Activated naive CD4-positive, alpha-beta T cell treated with anti-CD3 and anti-CD28 coated beads, Interleukin-2, amount 50 U/mL, for 16 hours (primary cell): ENCODE data around the gene KRTAP2-4.
"Not testable (repeated sequence)": the region's sequence is repeated elsewhere in the genome, so short reads cannot be mapped to it uniquely, and the experiment has no call there.

Experiments used
- DNase-seq: peaks from one replicate; pipeline ENCODE4 v3.0.0-alpha.2; 2020

The KRTAP2-4 gene

DNA sequence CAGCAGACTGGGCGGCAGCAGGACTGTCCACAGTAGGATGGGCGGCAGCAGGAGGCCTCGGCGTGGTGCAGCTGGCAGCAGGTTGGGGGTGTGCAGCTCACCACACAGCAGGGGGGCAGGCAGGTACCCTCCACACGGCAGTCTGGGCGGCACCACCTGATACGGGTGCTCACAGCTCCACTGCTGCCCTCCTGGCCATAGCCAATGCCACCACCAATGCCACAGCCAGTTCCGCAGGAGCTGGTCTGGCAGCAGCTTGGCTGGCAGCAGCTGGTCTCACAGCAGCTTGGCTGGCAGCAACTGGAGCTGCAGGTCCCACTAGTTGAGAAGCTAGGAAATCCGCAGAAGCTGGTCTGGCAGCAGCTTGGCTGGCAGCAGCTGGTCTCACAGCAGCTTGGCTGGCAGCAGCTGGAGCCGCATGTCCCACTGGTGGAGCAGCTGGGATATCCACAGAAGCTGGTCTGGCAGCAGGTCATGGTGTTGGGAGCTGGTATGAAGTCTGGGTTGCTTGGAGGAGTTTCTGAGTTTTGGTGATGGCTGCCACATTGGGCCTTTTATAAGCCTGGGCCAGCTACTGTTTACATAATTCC is 31.2 kb downstream of the KRTAP2-4 start, which contains the start of gene KRTAP1-3:
Gene KRTAP1-3, minus strand, starts transcription at position 529 of the 590 bp plus-strand sequence. Its CDS starts 53 bp downstream, at position 476.
- DNase-seq, result not testable (repeated sequence)

- no peak for DNase-seq
Observed at GRCh38 chr17:41029633-41030245, 35.9 kb downstream of the KRTAP2-4 start, which contains the start of gene KRTAP1-4. TSS of gene KRTAP1-4 (minus strand) at chr17:41030195. CDS start at chr17:41030078, 117 bp downstream.

DNA sequence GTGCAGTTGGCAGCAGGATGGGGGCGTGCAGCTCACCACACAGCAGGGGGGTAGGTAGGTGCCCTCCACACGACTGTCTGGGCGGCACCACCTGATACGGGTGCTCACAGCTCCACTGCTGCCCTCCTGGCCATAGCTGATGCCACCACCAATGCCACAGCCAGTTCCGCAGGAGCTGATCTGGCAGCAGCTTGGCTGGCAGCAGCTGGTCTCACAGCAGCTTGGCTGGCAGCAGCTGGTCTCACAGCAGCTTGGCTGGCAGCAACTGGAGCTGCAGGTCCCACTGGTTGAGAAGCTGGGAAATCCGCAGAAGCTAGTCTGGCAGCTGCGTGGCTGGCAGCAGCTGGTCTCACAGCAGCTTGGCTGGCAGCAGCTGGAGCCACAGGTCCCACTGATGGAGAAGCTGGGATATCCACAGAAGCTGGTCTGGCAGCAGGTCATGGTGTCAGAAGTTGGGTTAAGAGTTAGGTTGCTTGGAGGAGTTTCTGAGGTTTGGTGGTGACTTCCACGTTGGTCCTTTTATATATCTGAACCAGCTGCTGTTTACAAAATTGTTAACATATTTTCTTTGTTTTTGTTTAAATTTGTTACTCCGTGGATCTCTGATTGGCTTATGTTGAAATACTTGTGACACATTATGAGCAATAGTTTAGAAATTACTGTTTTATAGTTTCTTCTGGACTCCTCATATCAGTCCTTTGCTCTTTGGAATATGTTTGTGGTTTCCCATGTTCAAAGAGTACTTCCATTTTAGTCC is 38.8 kb downstream of the KRTAP2-4 start, which contains the start of gene KRTAP1-5:
Gene KRTAP1-5, minus strand, starts transcription at position 494 of the 757 bp plus-strand sequence. Its CDS starts 53 bp downstream, at position 441.
- no peak for DNase-seq

- DNase-seq, result no peak
Observed at GRCh38 chr17:41024697-41025096, 41.0 kb downstream of the KRTAP2-4 start.

- no peak for DNase-seq
Observed at GRCh38 chr17:41020336-41020735, 45.3 kb downstream of the KRTAP2-4 start.

- no peak for DNase-seq
Observed at GRCh38 chr17:41019415-41019814, 46.3 kb downstream of the KRTAP2-4 start.

GRCh38 chr17:41018541-41018940 is 47.1 kb downstream of the KRTAP2-4 start:
- DNase-seq, result no peak

DNA sequence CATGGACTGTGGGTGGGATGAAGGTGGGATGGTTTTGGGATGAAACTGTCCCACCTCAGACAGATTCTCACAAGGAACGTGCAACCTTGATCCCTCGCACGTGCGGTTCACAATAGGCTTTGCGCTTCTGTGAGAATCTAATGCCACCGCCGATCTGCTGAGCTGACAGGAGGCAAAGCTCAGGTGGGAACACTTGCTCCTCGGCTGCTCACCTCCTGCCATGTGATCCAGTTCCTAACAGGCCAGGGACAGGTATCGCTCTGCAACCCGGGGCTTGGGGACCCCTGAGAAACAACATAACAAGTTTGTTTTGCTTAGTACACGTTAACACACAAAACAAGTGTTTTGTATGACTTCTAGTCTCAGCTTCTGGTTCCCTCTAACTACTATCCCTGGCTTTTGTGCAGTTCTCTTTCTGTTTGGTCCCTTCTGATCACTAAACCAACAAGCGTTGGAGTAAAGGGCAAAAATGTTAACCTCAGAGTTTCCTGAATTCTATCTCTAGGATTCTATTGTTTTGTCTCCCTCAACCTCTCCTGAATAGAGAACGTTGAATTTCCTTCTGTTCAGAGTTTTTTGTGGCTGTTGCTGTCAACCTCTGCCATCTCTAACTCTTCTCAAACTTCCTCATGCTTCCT is 49.0 kb downstream of the KRTAP2-4 start:
- no peak for DNase-seq

- DNase-seq, result no peak
Observed at GRCh38 chr17:41015454-41015853, 50.2 kb downstream of the KRTAP2-4 start.
